UCSD-AML1 (cell line): ENCODE results near the gene ITPRIPL2.

Experiments
- DNase-seq: peaks from one replicate; lab custom pipeline; 2025; ENCODE audit not compliant: unreplicated experiment; lab: John Stamatoyannopoulos, UW

ITPRIPL2 gene

GRCh38 chr16:19142939-19143598, 29.3 kb downstream of the ITPRIPL2 start:
- DNase-seq, result no peak

DNA sequence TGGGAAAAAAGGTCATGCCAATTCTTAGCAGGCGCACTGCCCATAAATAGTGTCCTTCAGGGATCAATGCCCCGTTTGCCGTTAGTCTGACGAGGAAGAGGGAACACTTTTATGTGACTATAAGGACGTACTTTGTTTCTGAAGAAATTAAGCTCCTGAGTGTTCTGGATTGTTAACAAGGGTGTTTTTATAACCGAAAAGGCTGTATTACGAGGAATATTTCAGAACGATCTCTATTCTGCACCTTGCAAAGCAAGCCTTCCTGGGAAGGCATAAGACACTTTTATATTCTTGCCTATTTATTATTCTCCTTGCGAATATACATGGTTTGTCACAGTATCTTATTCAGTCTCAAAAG, 29.8 kb downstream of the ITPRIPL2 start:
- no peak for DNase-seq

- no peak for DNase-seq
Observed at GRCh38 chr16:19145010-19145409, 31.2 kb downstream of the ITPRIPL2 start.

DNA sequence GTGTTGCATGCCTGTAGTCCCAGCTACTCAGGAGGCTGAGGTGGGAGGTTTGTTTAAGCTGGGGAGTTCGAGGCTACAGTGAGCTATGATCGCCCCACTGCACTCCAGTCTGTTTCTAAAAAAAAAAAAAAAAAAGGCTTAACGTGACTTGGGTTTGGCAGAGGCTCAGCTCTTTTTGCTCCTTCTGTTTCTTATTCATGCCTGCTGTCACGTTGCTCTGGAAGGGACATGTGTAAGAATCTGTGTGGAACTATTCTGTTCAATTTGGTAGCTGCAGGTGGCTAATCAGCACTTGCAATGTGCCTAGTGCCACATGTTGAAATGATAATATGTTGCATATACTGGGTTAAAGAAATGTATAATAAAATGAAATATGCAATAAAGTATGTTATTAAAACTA, 33.4 kb downstream of the ITPRIPL2 start:
- no peak for DNase-seq

DNA sequence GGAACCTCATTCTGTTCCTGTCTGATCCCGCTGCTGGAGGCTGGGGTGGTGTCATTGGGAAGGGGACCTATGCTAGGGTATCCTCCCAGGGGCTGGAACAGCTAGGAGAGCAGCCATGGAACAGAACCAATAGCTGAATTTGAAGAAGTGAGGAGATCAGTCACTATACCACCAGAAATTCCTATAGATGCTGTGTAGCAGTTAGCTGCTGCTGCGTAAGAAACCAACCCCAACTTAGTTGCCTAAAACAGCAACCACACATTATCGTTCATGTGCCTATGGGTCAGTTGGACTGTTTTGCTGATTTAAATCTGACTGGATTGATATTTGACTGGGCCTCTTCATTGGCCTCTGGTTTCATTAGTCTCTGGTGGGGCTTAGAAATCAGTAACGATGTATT, 33.9 kb downstream of the ITPRIPL2 start:
- DNase-seq, result no peak

- DNase-seq, result no peak
Observed at GRCh38 chr16:19148189-19148588, 34.4 kb downstream of the ITPRIPL2 start.

DNA sequence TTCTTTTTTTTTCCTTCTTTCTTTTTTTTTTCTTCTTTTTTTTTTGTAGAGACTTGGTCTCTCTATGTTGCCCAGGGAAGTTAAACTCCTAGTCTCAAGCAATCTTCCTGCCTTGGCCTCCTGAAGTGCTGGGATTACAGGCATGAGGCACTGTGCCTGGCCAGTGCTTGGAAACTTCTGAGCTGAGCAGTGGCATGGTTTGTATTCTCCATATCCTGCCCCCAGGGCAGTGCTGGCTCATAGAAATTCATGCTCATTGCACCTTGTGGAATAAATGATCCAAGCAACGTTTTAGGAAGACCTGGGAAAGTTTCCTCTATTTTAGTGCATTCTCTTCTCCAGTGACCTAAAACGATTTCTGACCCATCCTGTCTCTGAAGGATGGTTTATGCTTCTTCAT, 37.5 kb downstream of the ITPRIPL2 start:
- DNase-seq, result no peak

- no peak for DNase-seq
Observed at GRCh38 chr16:19152042-19152441, 38.3 kb downstream of the ITPRIPL2 start.

DNA sequence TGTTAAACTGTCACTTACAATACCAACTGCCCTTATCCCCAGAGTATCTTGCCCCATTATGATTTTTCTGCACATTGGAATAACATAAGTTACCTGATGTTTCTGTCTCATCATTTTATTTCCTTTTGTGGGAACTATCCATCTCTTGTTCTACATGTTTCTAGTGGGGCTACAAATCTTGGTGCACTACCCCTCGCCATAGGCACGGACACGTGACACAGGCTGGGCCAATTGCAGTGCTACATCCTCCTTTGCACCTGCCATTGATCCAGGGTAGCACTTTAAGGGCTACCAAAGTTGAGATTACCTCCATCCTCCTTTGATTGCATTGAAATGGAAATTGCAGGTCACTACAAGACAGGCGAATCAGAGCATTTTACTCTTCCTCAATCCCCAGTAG, 40.1 kb downstream of the ITPRIPL2 start:
- DNase-seq, result no peak

- no peak for DNase-seq
Observed at GRCh38 chr16:19162085-19162484, 48.3 kb downstream of the ITPRIPL2 start.

DNA sequence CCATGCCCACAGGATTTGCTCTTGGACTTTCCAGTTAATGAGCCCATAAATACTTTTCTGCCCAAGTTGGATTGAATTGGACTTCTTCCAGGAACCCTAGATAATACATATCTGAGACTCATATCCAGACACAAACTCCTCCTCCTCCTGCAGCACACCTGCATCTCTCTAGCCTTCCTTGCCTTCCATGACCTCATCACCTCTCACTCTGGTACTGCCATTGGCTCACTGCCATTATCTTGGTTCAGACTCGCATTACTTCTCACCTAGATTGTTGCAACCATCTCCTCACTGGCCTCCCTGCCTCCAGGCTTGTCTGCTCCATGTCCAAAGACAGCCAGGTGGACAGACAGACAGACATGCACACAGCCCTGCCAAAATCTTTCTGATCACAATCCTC, 49.5 kb downstream of the ITPRIPL2 start:
- no peak for DNase-seq

GRCh38 chr16:19164285-19164684, 50.5 kb downstream of the ITPRIPL2 start:
- DNase-seq, result no peak

DNA sequence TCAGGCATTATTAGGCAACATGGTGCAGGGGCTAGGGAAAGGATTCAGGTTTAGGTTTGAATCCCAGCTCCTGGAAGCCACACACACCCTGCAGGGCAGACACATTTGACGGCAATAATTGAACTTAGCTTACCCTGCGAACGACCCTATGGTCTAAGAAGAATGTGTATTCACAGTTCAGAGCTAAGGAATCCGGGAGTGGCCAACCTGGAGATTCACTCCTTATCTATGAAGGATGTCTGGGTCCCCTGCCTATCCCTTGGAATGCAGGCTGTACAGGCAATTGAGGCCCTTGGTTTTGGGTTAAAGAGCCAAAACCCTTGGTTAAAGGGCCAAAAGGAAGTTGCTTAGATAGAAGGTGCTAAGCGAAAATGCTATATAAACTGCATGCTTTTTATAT, 51.3 kb downstream of the ITPRIPL2 start:
- no peak for DNase-seq

GRCh38 chr16:19166500-19166899, 52.7 kb downstream of the ITPRIPL2 start:
- no peak for DNase-seq

DNA sequence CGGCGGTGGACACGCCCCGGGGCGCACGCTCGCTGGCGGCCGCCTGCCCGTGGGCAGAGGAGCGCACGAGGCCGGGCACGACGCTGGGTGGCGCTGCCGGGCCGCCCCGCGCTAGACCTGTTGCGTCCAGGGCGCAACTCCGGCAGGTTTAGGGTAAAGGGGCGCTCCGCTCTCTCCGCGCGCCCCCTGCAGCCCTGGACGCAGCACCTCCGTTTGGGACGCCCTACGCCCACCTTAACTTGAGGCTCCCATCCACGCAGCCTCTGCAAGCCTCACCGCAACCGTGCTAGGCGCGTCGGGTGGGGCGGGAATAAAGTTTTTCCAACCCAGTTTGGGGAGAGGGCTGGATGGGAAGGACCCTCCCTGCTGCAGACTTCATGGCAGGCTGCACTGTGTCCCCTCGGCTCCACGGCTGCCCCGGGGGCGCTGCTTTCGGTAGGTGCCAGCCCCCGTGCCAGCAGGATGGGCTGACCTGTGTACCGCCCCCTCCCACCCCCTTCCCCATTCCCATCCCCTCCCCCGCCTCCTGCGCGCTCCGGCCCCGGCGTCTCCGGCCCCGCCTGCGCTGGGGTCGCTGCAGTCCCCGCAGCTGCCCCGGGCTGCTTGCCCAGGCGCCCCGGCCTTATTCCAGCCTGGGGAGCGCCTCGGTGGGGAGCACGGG, 54.1 kb downstream of the ITPRIPL2 start, which contains the start of gene SYT17:
SYT17 (plus strand) TSS at position 531 of the 661 bp plus-strand sequence. CDS start 407 bp downstream, outside the sequence.
- DNase-seq, result peak; percentile 91

- peak; percentile 56 for DNase-seq
Observed at GRCh38 chr16:19168371-19169081, 54.8 kb downstream of the ITPRIPL2 start.

DNA sequence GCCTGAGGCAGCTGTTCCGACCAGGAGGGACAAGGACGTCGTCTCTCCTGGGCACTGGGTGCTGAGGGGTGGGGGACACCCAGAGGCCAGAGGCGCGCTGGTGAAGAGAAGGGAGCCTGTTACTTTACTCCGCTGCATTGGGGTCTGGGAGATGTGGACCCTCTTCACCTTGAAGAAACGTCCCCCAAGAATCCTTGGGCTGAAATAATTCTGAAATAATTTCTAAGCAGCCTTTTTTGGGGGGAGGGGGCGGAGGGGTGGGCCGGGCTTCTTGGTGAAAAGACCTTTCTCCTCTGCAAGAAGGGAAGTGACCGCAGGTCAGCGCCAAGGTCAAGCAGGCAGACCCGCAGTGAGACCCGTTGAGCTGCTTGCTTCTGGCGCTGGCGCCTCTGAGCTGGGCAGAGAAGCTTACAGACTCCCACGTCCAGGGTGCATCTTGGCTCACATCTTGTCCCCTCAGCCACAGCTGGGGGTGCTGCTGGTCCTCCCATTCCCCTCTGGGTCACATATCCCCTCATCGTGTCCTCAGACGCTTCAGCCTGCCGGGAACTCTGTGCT, 55.4 kb downstream of the ITPRIPL2 start:
- DNase-seq, result no peak

- DNase-seq, result no peak
Observed at GRCh38 chr16:19170043-19170655, 56.4 kb downstream of the ITPRIPL2 start.
